HG02798 (cell line): ENCODE measurements around the gene KRT33A.
"Not testable (repeated sequence)": the region's sequence is repeated elsewhere in the genome, so short reads cannot be mapped to it uniquely, and the experiment has no call there.

Experiments
- ATAC-seq: cut with Tn5 transposase; IDR thresholded peaks from one replicate; pipeline ENCODE4 v1.9.1; 2021; ENCODE audit warnings: mild to moderate bottlenecking; ENCODE audit not compliant: unreplicated experiment, poor library complexity

The KRT33A gene

DNA sequence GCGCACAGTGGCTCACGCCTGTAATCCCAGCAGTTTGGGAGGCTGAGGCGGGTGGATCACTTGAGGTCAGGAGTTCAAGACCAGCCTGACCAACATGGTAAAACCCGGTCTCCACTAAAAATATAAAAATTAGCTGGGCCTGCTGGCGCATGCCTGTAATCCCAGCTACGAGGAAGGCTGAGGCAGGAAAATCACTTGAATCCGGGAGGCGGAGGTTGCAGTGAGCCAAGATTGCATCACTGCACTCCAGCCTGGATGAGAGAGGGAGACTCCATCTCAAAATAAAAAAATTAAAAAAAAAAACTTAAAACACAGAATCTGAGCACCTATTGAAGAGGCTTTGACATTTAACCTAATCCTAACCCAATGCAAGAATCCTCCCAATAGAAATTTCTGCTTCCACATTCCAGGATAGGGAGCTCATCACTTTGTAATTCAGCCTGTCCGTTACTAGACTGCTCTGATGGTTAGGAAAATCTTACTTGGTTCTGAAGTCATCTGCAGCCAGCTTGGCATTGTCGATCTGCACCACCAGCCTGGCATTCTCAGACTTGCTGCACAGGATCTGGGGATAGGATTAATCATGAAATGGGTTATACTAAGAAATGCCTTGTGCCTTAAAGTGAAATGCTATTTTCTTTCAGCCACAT is 16.9 kb upstream of the KRT33A start:
- ATAC-seq, result no peak

DNA sequence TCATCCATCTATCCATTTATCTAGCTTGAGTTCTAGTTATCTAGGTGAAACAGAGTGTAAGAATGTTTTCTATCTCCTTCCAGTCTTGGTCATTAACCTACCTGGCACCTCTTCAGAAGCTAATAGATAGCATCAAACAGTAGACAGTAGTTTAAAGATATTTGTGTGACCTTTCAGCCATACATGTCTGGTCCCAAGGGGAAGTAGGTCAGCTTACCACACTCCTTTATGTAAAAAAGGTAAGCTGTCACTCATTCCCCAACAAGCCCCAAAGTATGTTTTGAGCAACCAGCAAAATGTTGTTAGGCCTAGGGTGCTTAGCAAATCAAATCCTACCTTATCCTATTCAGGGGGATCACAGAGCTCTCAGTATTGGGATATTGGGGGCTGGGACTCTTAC is 15.4 kb upstream of the KRT33A start:
- ATAC-seq, result no peak

DNA sequence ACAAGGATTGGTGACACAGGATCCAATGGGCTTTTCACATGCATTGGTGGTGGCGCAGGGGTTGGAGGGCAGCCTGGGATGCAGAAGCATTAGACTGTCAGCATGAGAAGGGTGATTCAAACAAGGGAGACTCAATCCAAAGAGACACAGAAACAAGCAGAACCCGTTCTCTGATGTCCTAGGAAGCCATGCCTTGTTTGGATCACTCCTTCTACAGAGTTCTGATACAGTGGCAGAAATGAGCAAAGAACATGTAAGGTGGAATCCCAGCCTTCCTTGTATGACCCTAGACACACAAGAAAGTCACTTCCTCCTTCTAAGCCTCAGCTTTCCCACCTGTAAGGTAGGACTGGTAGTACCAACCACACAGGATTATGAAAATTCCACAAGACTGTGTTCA is 13.3 kb upstream of the KRT33A start:
- ATAC-seq, result no peak

DNA sequence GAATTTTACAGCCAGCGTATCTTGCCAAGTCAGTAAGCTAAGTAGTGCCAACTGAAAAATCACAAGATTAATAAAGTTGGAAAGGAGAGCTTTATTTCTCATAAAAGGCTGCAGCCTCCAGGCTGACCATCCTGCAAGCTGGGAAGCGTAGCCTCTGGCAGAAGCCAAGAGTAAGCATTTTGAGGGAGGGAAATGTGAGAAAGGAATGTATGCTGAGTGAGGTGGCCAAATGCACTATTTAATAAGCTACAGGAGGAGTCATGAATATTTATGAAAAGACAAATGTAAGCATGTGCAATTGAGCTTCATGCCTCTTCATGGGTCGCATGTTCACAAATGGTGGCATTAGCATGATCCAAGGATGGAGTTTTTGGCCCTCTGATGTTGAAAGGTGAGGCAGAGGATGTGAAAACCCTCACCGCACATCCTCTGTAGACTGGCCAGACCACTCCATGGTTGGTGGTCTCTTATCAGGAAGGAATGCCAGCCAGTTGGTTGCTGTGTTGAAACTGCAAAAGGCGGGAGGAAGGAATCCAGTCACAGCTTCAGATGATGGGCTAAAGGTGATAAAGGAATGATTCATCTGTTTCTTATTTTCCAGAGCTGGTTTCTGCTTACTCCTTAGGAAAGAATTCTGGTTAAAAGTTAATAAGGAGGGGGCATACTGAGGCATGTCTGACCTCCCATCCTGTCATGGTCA is 9.8 kb upstream of the KRT33A start:
- ATAC-seq, result no peak

DNA sequence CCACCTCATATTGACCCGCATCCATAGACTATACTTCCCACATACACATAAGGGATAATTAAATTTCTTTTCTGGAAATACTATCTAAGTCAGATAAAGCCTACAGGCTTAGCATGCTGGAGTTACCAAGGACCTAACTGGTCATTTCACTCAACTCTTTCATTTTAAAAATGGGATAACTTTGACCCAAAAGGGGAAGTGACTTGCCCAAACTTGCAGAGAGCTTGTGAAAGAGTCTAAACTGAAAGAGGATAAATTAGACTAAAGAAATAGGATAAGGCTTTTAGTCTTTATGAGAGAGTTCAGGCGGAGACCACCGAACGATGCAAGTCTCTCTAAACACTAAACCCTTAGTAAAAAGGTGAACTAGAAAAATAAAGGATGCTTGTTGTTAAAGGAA is 3.9 kb upstream of the KRT33A start:
- ATAC-seq, result no peak

DNA sequence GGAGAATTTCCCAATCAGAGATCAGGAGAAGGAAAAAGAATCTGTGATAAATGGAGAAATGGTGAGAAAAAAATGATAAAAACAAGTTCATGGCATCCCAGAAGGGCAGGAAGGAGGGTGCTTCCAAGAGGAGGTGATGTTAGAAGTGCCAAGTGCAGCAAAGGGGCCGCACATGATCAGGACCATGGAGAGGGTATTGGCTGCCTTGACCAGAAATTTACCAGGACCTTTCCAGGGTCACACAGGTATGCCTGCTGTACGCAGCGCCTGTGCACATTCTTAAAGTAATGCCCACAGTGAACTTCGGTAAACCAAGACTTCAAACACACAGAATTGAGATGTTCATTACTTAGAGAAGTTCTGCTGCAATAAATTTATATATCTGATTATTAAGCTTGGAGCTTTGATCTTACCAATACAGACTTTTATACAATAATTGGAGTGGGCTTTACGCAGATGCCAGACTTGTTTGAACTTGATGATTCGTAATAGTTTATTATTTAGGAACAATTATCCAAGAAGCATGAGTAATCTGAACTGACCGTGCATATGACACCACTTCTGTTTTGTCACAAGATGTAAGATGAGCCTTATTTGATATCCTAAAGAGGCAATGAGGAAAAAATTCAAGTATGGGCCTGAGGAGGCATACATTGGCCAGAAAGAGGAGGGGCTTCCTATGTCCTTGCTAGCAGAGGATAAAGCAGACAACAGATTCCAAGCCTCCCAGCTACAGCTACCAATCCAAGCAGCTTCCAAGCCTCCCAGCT is 2.2 kb upstream of the KRT33A start:
- no peak for ATAC-seq

DNA sequence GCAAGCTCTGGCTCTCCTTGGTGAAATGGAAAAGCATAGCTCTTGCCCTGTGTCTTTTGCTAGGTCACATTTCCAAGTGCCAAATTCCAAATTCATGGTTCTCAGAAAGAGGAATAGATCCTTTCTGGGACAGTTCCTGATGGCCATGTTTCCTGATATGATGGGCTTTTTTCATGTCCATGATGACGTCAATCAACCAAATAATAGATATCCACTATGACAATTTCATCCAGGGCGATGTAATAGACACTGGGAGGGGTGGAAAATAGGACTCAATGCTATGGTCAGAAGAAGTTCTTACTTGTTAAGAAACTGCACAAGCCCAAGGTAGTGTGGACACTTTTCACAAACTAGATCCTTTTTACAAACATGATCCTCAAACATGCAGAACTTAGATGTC is 549 bp upstream of the KRT33A start:
- ATAC-seq, result no peak

DNA sequence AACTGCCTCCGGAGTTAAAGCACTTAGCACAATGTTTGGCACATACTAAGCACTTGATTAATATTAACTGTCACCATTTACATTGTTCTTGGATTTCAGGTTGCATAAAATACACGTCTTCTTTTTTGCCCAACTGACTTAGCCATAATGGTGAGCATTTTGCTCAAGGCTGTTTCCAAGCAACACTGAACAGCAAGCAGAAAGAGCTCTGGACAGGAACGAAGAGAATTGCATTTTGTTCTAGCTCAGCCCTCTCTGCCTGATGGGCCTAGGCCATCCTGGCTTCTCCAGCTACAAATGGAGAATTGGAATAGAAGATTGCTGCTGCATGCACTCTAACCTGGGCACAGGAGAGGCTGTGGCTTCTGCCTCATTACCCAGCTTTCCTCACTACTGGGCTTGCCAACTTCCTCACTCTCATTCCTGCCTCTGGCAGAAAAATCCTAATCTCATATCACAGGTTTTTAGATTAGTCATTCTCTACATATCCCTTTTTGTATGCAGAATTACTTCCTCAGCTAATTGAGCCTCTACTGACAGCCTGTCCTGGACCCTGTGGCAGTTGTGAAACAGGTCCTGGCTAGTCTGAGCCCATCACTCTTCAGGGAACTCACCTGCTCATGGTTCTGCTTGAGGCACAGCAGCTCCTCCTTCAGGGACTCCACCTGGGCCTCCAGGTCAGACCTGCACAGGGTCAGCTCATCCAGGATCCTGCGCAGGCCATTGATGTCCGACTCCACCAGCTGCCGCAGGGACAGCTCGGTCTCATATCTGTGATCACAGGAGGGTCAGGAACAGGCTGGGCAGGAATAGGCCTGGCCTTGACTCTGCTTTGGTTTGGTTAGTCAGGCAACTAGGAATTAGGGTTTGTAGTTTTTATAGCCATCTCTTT is 2.5 kb downstream of the KRT33A start:
- no peak for ATAC-seq

DNA sequence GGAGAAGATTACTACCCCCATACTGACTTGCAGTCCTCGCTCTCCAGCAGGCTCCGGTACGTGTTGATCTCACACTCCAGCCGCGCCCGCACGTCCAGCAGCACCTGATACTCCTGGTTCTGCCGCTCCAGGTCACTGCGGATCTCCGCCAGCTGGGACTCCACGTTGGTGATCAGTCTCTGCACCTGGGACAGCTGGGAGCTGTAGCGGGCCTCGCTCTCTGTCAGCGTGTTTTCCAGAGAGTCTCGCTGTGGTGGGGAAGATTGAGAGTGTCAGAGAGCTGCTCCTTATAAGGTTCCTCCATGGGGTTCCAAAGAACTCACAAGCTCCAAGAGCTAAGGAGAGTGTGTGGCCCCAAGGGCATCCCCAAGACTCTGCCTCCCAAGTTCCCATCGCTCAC is 4.2 kb downstream of the KRT33A start:
- not testable (repeated sequence) for ATAC-seq

DNA sequence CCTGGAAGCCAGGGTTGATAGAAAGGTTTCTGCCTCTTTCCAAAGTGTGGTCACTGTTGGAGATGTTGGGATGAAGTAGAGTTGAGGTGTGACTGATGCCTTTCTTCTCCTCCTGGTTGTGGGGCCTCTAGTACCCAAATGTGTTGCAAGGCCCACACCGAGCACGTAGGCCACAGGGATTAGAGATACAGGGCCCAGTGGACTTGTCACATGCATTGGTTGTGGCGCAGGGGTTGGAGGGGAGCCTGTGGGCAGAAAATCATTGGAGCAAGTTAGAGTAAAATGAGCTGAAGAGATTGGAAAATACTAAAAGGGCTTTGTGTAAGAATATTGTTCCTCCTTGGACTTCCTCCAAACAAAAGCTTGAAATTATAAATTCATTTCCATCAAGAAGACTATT is 4.6 kb downstream of the KRT33A start:
- no peak for ATAC-seq

DNA sequence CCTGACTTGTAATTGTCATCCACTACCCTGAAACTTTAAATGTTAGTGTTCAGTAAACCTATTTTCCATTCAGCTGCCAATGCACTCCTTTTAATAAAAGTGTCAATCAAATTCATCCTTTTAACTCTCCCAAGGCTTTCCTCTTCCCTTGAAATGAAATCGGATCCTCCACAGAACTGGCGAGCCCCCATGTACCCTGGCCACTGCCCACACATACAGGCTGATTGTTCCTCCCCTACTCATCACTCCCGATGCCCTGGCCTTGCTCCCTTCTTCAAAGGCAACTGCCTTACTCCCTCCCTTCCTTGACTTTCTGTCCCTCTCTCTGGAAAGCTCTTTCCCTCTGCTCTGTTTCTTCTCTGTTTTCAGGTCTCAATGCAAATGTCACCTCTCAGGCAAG is 7.6 kb downstream of the KRT33A start:
- ATAC-seq, result no peak

DNA sequence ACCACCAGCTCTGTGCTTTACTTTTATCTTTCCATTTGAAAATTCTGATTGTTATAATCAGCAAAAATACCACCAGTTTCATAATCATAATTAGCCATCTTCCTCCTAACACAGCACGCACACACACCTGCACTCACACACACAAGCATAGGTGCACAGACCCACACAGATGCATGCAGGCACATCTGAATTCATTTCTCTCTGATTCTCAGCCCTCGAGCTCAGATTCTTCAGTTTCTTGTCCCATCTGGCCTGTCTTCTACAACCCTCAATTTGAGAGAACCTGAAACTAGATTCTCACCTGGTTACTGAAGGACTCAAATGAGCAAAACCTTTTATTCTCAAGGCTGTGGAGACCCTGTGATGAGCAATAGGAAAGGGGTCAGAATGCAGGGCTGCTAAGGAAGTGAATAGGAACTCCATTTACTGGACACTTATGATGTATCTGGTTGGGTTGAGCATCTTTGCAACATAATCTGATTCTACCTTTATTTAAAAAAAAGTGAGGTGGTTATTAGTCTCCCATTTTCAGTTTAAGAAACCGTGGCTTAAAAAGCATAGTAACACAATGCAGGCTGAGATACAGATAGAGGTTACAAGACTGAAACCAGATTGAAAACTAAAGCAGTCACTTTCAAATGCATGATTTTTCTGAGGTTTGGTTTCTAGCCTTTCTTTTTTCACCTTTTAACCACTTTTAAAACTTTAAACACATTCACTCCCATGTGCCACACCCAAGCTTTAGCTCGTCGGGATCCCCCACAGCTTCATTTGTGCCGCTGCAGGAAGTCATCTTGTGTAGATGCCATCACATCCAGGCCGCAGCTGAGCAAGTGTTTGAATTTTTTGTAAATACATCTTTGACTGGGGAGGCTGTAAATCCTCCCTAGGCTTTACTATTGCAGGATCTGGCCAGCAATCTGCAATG is 9.4 kb downstream of the KRT33A start:
- ATAC-seq, result no peak

DNA sequence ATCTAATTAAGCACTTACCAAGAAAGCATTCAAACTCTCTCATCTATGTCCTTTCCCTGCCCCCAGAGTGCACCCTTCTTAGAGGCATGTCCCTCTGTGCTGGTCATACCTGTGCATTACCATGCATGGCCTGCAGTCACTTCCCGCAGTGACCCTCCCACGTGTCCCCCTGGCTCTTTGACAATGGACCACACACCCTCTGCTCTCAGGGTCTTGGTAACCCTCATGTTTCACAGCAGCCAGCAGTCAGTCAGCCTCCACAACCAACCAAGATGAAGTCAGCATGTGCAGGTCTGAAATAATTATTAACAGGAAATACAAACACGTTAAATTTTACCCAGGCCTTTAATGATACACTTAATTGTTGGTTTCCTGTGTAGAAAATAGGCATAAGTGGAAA is 10.1 kb downstream of the KRT33A start:
- ATAC-seq, result no peak

DNA sequence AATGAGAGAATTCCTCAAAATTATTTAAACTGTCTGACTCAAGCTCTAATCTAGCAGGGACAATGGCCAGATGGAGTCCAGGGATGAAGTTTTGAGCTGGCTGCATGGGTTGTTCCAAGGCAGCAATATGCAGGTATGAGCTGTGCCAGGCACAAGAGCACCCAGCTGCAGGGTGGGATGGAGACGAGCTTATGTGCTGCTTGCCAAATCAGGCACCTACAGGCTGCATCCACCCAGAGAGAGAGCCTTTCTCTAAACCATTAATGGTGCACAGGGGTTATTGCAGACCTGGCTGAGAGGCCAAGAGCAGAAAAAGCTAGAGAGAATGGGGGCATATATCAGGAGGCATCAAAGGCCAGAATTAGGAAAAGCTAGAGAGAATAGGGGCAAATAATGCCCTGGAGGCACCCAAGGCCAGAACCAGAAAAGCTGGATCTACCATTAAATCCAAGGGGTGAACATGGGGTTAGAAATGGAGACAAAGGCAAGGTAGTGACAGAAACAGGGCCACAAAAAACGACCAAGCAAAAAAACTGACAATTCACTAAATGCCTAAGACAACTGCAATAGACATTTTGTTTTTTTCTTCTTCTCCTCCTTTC is 11.0 kb downstream of the KRT33A start:
- ATAC-seq, result no peak

DNA sequence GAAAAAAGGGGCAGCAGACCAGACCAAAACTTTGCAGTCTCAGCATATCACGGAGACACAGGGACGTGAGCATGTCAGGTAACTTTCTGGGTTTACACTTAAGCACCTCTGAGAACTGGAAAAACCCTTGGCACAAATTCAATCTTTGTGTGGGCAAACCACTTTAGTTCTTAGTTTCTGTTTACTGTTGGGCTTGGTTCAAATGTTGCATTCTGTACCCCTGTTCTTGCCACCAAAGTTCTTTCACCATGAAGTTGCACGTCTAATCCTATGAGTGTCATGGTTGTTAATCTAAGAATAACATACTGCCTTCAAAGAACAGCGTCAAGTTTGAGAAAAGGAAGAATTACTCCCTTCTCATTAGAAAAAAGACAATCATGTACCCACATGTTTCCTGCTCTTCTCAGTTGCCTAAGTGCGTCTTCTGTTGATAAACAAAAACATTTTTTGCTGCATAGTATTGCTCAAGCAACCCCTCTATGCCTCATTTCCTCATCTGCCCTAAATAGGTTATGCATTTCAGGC is 11.6 kb downstream of the KRT33A start:
- no peak for ATAC-seq

DNA sequence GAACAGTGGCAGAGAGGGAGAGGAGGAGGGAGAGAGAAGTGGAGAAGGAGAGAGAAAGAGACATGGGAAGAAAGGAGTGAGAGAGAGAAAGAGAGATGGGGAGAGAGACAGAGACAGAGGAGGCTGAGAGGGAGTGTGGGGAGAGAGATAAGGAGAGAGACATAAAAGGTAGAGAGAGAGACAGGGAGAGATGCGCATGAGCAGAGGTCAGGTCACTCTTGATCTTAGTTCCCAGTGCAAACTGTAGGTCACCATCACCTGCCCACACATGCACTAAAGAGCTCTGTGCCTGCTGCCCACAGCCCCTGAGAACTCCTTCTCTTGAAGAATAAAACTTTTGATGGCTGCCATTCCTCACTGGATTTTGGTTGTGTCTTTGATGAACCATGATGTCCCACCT is 14.9 kb downstream of the KRT33A start:
- no peak for ATAC-seq

DNA sequence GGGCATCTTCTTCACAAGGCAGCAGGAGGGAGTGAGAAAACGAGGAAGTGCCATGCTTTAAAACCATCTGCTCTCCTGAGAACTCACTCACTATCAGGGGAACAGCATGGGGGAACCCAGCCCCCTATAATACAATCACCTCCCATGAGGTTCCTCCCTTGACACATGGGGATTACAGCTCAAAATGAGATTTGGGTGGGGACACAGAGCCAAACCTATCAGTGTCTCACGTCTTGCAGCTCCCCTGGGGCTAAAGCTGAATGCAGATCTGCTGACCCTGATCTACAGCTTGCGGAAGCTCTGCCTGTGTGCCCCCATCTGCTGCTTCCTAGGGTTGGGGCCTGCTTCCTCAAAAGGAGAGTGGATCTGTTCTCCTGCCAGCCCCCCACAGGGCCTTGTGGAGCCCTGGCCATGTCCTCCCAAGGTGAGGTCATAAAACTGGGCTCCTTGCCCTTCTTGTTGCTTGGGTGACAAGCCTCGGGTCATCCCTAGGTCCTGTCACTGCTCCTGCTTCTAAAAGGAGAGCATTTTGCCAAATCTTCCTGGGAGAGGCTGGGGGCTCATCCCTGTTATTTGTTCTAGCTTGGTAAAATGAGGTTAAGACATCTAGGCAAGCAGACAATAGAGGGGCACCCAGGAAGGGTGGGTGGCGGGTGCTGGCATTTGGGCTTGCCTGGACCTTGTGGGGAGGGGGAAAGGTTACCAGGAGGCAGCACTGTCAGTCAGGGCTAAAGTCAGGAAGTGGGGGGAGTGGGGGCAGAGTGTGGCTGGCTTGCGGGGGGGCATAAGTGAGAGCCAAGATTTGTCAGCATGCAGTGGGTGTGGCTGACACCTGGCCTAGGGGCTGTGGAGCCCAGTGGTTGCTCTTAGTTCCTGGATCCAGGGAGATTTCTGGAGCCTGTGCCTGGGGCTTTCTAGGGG is 16.0 kb downstream of the KRT33A start:
- no peak for ATAC-seq

DNA sequence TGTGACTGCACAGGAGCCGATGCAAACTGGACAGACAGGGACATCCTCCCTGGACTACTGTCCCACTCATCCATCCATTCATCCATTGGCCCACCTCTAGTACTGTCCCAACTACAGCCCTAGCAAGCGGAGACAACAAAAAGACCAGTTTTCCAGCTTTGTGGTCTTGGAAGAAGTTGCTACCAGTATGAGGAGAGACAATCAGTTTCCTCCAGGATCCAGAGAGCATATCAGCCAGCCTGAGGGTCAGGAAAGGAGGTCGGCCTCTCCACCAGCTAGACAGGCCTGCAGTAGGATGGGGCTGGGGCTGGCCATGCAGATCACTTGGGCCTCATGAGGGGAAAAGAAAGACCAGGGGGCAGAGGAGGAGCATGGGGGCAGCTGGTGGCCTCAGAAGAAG is 16.8 kb downstream of the KRT33A start:
- no peak for ATAC-seq
